ENCODE data around the gene AGMAT. TPM values are rescaled to one million over a fixed set of nuclear protein-coding genes. Genes with fewer than 3 reads are reported as not detected.

The AGMAT gene
- total and polyA plus RNA-seq, 7 donors: 2.6 to 12.6 (median 3.6) TPM

DNA sequence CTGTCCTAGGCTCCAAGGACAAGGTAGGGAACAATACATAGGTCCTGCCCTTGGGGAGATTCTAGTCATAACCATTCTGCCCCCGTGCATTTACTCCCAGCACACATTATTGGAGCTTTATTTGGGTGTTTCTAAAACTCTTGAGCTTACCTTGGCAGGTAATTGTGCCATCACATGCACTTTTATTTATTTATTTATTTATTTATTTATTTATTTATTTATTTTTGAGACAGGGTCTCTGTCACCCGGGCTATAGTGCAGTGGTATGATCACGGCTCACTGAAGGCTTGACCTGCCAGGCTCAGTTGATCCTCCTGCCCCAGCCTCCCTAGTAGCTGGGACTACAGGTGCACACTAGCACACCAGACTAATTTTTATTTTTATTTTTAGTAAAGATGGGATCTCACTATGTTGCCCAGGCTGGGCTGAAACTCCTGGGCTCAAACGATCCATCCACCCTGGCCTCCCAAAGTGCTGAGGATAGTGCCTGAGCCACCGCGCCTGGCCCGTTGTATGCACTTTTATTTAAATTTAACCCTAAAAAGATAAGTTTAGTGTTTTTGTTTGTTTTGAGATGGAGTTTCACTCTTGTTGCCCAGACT lies 9.2 kb downstream of the AGMAT start:
- H3K4me3 ChIP-seq: no peak overlapping the region
- WGBS, 3 donors: 94 to 96% (median 94%) methylated on average over 7 of the region's 7 CpGs
- TF ChIP-seq, protein P1, sequence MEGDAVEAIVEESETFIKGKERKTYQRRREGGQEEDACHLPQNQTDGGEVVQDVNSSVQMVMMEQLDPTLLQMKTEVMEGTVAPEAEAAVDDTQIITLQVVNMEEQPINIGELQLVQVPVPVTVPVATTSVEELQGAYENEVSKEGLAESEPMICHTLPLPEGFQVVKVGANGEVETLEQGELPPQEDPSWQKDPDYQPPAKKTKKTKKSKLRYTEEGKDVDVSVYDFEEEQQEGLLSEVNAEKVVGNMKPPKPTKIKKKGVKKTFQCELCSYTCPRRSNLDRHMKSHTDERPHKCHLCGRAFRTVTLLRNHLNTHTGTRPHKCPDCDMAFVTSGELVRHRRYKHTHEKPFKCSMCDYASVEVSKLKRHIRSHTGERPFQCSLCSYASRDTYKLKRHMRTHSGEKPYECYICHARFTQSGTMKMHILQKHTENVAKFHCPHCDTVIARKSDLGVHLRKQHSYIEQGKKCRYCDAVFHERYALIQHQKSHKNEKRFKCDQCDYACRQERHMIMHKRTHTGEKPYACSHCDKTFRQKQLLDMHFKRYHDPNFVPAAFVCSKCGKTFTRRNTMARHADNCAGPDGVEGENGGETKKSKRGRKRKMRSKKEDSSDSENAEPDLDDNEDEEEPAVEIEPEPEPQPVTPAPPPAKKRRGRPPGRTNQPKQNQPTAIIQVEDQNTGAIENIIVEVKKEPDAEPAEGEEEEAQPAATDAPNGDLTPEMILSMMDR (IDR thresholded peaks at IDR 0.05): no peak
- no peaks in the 10 kb centered on the region for H3K9me3 ChIP-seq
- H3K36me3 ChIP-seq (ENCODE audit: insufficient read depth in 1 of 2, low read depth in 1 of 2): peaks cover 0 to 3% of the 10 kb centered on the region in 2 donors
- H3K4me1 ChIP-seq: peaks cover 37% of the 10 kb centered on the region
- intact Hi-C loops (cut with DNase I): no loop called here
- DNase-seq (no peak), ATAC-seq (no peak)
- no peaks in the 10 kb centered on the region for H3K27me3 ChIP-seq (ENCODE audit: insufficient read depth in 3 of 3, low read length in 2 of 3)
- peak overlapping the region; percentile 95 for H3K27ac ChIP-seq

DNA sequence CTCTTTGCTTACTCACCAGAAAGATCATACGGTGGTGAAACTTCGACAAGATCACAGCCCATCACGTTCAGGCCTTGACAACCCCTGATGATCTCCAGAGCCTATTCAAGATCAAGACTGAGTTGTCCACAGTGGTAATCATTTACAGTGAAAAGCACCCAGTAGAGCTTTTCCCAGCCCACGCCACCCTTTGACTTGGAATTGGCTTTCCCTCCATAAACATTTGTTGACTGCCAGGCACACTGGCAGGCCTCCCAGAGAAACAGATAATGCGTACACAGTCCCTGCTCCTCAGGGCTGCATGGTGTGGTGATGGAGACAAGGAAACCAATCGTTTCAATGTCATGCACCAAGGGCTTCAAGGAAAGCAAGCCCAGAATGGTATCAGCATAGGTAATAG lies 10.1 kb downstream of the AGMAT start:
- Histone ChIP-seq H3K4me3 (no peak overlapping the region), H3K36me3 (ENCODE audit: insufficient read depth in 1 of 2, low read depth in 1 of 2) (peaks cover 0 to 12% of the 10 kb centered on the region in 2 donors), H3K27me3 (ENCODE audit: insufficient read depth in 3 of 3, low read length in 2 of 3) (no peaks in the 10 kb centered on the region), H3K9me3 (no peaks in the 10 kb centered on the region), H3K27ac (peak overlapping the region; percentile 95), H3K4me1 (peaks cover 29% of the 10 kb centered on the region)
- intact Hi-C loops (cut with DNase I): no loop called here
- no peak for DNase-seq
- TF ChIP-seq, protein P1 (IDR thresholded peaks at IDR 0.05): no peak
- peak in 1 of 4 donors; percentile 25 for ATAC-seq
- 30 to 50% (median 31%) methylated on average over 6 of the region's 6 CpGs for WGBS, 3 donors

DNA sequence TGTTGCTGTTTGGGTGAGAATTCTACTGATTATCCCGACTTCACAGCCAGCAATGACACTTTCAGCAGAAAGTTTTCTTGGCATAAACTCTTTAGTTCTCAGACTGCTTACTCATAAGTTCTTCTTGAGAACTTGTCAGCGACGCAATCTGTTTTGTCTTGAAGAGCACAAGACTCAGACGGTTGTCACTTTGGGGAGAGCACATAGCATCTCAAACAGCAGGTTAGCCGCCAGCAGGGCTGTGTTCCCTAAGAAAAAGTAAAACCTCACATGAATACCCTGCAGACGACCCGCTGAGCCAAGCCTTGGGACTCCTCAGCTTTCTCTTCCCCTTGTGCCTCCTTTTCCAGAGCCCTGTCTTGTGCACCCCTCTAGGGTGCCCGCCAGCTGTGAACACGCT lies 11.4 kb downstream of the AGMAT start:
- no peak overlapping the region for H3K4me3 ChIP-seq
- peak in 2 of 4 donors; percentile 6 to 23 for ATAC-seq
- peak overlapping the region; percentile 95 for H3K27ac ChIP-seq

DNA sequence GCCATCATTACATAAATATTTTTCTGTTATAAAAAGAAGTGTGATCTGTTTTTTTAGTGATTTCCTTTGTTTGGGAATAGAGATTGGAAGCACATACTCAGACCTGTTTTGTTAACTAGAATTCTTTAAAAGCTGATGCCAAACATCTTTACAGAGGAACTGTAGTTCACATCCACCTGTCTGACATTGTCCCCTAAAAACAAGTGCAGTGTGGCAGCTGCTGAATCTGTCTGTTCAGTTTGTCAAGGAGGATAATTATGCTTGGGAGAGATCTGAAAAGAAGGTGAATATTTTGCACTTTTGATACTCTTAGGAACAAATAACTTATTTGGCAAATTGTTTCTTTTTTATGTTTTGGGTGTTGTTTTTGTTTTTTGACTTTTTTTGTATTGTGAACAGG lies 13.6 kb downstream of the AGMAT start:
- Histone ChIP-seq H3K4me1 (peaks cover 11% of the 10 kb centered on the region), H3K9me3 (no peaks in the 10 kb centered on the region), H3K36me3 (ENCODE audit: insufficient read depth in 1 of 2, low read depth in 1 of 2) (peaks cover 13 to 47% of the 10 kb centered on the region in 2 donors), H3K27ac (peak overlapping the region; percentile 95), H3K27me3 (ENCODE audit: insufficient read depth in 3 of 3, low read length in 2 of 3) (no peaks in the 10 kb centered on the region), H3K4me3 (no peak overlapping the region)
- intact Hi-C loops (cut with DNase I): no loop called here
- DNase-seq (no peak), ATAC-seq (no peak)
- TF ChIP-seq, protein P1 (IDR thresholded peaks at IDR 0.05): no peak

More for the DNA sequence above, 11.4 kb downstream of the AGMAT start:
- H3K9me3 ChIP-seq: no peaks in the 10 kb centered on the region
- H3K27me3 ChIP-seq (ENCODE audit: insufficient read depth in 3 of 3, low read length in 2 of 3): no peaks in the 10 kb centered on the region
- no peak for DNase-seq
- intact Hi-C loops (cut with DNase I): no loop called here
- peaks cover 18% of the 10 kb centered on the region for H3K4me1 ChIP-seq
- TF ChIP-seq, protein P1 (IDR thresholded peaks at IDR 0.05): no peak
- H3K36me3 ChIP-seq (ENCODE audit: insufficient read depth in 1 of 2, low read depth in 1 of 2): peaks cover 2 to 25% of the 10 kb centered on the region in 2 donors
- WGBS, 3 donors: 70 to 85% (median 77%) methylated on average over 9 of the region's 9 CpGs

DNA sequence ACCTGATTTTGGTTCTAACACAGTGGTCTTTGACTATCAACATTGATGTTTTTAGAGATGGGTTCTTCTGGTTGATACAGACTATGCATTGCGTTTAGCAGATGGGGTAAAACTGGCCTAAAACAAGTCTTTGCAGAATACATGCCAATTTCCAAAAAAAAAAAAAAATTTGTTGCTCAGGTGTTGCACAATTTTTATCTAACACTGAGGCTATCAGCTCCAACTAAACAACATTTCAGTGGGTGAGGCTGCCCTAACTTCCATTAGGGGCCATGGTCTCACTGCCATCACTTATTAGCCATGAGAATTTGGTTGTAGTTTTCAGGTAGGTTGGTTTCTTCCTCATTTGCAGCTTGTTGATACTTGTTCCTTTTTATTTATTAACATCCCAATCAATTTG lies 14.0 kb downstream of the AGMAT start:
- Histone ChIP-seq H3K4me3 (no peak overlapping the region), H3K4me1 (peaks cover 11% of the 10 kb centered on the region), H3K27me3 (ENCODE audit: insufficient read depth in 3 of 3, low read length in 2 of 3) (no peaks in the 10 kb centered on the region), H3K36me3 (ENCODE audit: insufficient read depth in 1 of 2, low read depth in 1 of 2) (peaks cover 16 to 51% of the 10 kb centered on the region in 2 donors), H3K27ac (peak overlapping the region; percentile 95), H3K9me3 (no peaks in the 10 kb centered on the region)
- DNase-seq (no peak), ATAC-seq (no peak)
- TF ChIP-seq, protein P1 (IDR thresholded peaks at IDR 0.05): no peak
- 90 to 97% (median 96%) methylated on average over 1 of the region's 1 CpG for WGBS, 3 donors
- intact Hi-C loops (cut with DNase I): no loop called here

All from psoas muscle (tissue), 8 donors.